HUES64 (cell line): ENCODE measurements around the gene SLC6A17.
A peak's percentile ranks its signal among the peaks of the same experiment; 100 is the strongest.

ENCODE experiments used
- H3K27ac ChIP-seq: 2 replicates; pipeline ENCODE4 v1.7.0; 2013; ENCODE audit warnings: low read depth, low read length, inconsistent platforms
- H3K27me3 ChIP-seq: 2 replicates; pipeline ENCODE4 v1.6.1; 2013; ENCODE audit warnings: mild to moderate bottlenecking, low read length; ENCODE audit not compliant: insufficient read depth
- H3K36me3 ChIP-seq: 2 replicates; pipeline ENCODE4 v1.6.1; 2013; ENCODE audit warnings: mild to moderate bottlenecking, low read length; ENCODE audit not compliant: insufficient read depth
- H3K4me1 ChIP-seq: 2 replicates; pipeline ENCODE4 v1.6.1; 2013; ENCODE audit warnings: mild to moderate bottlenecking, low read length, moderate library complexity; ENCODE audit not compliant: insufficient read depth
- H3K4me3 ChIP-seq: 2 replicates; pipeline ENCODE4 v1.5.1; 2013; ENCODE audit warnings: mild to moderate bottlenecking, low read length, moderate library complexity
- H3K9ac ChIP-seq: 2 replicates; pipeline ENCODE4 v1.6.1; 2013; ENCODE audit warnings: mild to moderate bottlenecking, low read depth, low read length
- H3K9me3 ChIP-seq: 2 replicates; pipeline ENCODE4 v1.6.1; 2013; ENCODE audit warnings: low read depth, low read length; ENCODE audit not compliant: insufficient read depth
- WGBS: fragments of 150-250, 120-280 bp; methylation state at CpG from one replicate; pipeline ENCODE4 v1.1.7; 2013; ENCODE audit warnings: missing lambda C conversion rate; 5-methylcytosine and 5-hydroxymethylcytosine counted together

The SLC6A17 gene

DNA sequence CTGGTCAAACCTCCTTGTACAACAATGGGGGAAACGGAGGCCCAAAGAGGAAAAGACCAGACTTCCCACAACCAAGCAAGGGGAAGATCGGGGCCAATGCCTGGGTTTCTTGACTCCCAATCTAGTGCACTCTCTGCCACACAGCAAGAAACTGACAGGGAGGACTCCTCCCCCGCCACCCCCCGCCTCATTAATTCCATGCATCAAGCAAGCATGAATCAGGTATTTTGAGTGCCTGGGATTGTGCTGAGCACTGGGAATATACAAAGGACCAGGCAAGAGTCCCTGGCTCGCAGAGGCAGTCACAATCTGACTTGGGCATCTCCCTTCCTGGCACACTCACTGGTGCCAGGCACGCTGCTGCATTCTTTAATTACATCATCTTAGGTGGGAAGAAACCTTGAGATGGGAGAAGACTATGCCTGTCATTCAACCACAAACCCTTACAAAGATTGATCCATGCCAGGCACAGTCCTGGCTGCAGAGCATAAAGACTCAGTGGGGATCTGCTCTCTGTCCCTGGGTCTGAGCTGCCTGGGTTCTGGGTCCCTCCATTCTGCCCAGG is 55.4 kb downstream of the SLC6A17 start:
- Histone ChIP-seq H3K9me3 (no peaks in the 10 kb centered on the region), H3K36me3 (no peaks in the 10 kb centered on the region), H3K4me3 (no peak overlapping the region), H3K4me1 (peaks cover 11% of the 10 kb centered on the region), H3K27ac (no peak overlapping the region), H3K9ac (no peak overlapping the region; the same call in 1 of the 2 replicates), H3K27me3 (peaks cover 16% of the 10 kb centered on the region)
- 92% methylated on average over 6 of the region's 6 CpGs for WGBS

DNA sequence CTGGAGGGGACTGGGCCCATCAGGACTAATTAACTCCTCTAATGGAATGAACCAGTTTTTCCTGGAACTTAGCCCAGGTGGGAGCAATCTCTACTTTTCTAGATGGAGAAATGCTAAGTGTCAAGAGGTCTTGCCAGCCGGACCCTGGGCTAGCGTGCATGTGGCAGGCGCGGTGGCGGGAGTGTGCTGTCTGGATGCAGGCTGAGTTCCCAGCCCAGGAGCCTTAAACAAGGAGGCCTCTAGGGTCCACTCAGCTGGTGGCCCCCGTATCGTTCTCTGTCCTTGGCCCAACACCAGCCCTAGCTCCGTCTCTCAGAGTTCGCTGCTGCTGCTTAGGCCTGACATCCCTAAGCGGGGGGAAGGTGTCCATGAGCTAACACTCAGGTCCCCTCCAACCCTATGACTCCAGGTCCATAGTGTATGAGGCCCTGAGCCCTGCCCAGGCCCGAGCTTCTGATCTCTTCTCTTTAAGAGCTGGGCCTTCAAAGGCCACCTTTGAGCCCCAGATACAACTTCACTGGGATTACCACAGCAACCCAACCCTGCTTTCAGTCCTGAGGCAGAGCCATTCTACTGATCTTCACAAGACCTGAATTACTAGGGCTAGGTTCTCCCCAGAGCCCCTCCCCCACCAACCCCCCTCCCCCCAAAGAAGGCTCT is 56.1 kb downstream of the SLC6A17 start:
- Histone ChIP-seq H3K4me3 (no peak overlapping the region), H3K9me3 (no peaks in the 10 kb centered on the region), H3K36me3 (no peaks in the 10 kb centered on the region), H3K27me3 (peaks cover 24% of the 10 kb centered on the region), H3K9ac (no peak overlapping the region), H3K27ac (no peak overlapping the region), H3K4me1 (0 out of 2 replicates have a peak, but pooled peaks cover 4% of the 10 kb centered on the region)
- WGBS, result 93% methylated on average over 11 of the region's 11 CpGs

DNA sequence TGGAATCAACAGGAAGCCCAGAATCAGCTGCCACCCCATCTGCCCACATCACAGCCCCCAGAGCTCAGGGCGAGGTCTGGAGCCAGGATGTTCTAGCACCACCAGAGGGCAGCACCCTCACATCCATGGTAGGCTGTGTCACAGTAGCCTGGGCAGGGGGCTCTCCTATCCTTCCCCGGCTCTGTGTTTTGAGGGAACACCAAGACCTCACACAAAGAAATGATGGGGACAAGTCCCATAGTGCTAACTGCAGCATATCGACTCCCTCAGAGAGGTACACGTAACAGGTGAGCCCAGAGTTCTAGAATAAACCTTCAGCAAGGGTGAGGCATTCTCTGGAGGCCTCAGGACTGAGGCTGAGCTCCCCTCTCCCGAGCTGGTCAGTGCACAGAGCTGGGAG is 57.5 kb downstream of the SLC6A17 start:
- no peaks in the 10 kb centered on the region for H3K9me3 ChIP-seq
- H3K27ac ChIP-seq, result no peak overlapping the region
- 31% methylated on average over 5 of the region's 5 CpGs for WGBS
- no peak overlapping the region for H3K4me3 ChIP-seq
- no peak overlapping the region for H3K9ac ChIP-seq
- peaks cover 38% of the 10 kb centered on the region for H3K27me3 ChIP-seq
- no peaks in the 10 kb centered on the region for H3K36me3 ChIP-seq
- peaks cover 10% of the 10 kb centered on the region for H3K4me1 ChIP-seq

DNA sequence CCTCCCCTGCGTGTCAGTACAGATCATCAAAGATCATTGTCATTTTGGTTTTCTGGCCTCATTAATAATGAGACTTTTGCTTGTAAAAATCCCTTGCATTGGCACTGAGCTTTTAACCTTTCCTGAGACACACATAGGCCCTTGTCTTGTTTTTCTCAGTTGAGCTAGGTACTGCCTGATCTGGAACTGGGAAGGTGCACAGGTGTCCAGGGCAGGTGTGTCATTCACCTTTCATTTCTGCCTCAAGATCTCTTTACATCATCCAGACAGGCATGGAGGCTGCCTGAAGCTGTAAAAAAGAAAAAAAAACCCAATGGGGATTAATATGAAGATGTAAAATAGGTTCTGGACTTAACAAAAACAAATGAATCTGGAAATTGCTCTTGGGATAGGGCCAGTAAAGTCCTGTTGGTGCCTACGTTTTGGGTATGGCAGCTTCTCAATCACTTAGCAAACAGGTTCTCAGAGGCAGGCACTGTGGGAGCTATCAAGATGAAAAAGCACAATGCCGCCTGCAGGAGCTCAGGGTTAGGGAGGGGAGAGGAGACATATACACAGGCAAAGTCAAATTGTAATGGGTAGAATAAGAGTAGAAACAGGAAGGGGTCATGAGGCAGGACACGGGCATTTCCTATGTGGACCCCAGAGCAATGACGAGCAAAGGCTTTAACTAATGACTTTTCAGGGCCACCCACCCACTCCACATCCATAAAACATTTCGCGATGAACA is 58.8 kb downstream of the SLC6A17 start:
- no peaks in the 10 kb centered on the region for H3K36me3 ChIP-seq
- H3K27me3 ChIP-seq, result peaks cover 43% of the 10 kb centered on the region
- H3K9ac ChIP-seq, result no peak overlapping the region
- WGBS, result 36% methylated on average over 7 of the region's 7 CpGs
- peak overlapping the region; percentile 59; the same call in 1 of the 2 replicates for H3K27ac ChIP-seq
- peaks cover 17% of the 10 kb centered on the region for H3K4me1 ChIP-seq
- H3K9me3 ChIP-seq, result no peaks in the 10 kb centered on the region
- H3K4me3 ChIP-seq, result peak overlapping the region; percentile 61

DNA sequence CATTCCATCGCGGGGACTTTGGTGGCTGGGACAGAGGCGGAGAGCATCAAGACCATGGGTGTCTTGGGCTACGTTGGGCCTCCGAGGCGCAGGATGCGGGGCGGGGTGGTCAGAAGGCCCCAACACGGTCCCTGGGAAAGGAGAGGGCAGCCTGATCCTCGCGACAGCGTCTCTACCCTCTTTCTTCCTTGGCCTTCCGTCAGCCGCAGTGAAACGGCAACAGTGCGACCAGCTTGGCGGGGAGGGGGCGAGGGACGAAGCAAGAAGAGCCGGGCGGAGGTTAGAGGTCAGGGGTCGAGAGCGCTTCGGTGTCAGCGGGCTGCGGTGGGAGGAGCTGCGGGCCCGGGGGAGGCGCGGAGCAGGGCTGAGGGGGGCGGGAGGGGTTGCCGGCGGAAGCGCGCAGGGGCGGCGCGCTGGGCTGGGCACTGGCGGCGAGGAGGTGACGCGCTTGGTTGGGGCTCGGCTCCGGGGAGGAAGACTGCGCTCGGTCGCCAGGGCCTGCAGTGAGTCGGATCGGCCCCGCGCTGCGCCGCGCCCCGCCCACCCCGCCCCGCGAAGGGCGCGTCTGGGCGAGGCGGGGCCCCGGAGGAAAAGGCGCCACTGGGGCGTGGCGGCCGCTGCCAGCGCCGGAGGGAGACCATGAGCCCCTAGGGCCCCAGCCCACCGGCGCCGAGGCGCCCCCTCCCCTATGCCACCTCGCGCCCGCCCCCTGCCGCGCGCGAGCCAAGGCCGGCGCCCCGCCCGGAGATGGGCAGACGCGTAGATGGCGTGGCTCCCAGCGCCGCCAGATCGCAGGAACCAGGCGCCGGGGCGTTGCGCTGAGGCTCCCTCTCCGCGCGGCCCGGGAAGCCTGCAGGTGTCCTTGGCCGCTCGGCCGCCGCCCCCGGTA is 59.7 kb downstream of the SLC6A17 start, which contains the start of gene KCNC4:
KCNC4 (plus strand) TSS at position 600 of the 889 bp plus-strand sequence. CDS start 1,186 bp downstream, outside the sequence.
- WGBS, result under 1% methylated on average over 103 of the region's 103 CpGs
- peak within 1 kb of the TSS; percentile 59; the same call in 1 of the 2 replicates for H3K27ac ChIP-seq

DNA sequence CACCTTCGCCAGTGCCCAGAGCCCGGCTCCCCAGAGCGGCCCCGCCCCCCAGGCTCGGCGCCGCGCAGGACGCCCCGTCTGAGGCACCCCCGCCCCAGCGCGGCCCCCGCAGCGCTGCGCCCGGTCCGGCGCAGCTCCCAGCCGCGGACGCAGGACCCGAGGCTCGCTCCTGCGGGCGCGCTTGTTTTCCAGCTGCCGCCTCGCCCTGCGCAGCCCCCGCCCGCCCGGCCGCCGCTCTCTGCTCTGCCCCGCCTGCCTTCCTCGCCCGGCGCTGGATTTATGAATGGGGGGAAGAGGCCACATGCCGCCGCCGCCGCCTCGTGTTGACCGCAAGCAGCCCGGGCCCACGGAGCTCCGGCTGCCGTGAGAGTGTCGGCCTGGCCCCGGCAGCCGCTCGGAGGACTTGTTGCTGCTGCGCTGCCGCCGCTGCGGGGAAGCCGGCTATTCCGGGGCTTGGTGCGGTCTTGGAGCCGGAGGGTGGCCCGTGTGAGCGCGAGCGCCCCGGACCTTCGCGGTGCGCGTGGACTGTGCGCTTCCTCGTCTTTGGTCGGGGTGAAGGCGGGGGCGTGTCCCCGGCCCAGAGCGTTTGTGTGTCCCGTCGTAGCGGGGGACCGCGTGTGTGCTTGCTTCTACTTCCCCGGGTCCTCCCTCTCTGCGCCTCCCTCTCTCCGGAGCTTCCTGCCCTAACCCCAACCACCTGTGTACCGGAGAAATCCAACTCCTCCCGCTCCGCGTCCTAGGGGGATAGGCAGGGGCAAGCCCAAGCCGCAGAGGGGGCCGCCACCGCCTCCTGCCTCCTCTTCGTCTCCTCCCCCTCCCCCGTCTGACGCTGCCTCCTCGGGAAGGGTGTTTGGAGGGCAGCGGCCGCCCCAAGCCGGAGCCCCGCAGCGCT is 60.6 kb downstream of the SLC6A17 start:
- peaks cover 43% of the 10 kb centered on the region for H3K27me3 ChIP-seq
- peaks cover 17% of the 10 kb centered on the region for H3K4me1 ChIP-seq
- under 1% methylated on average over 101 of the region's 101 CpGs for WGBS
- H3K36me3 ChIP-seq, result no peaks in the 10 kb centered on the region
- no peaks in the 10 kb centered on the region for H3K9me3 ChIP-seq
- H3K4me3 ChIP-seq, result peak overlapping the region; percentile 61
- H3K27ac ChIP-seq, result no peak overlapping the region; the same call in 1 of the 2 replicates
- H3K9ac ChIP-seq, result peak overlapping the region; percentile 23; the same call in 1 of the 2 replicates

More for the DNA sequence above, 59.7 kb downstream of the SLC6A17 start, which contains the start of gene KCNC4:
- no peaks in the 10 kb centered on the region for H3K36me3 ChIP-seq
- H3K4me1 ChIP-seq, result peaks cover 17% of the 10 kb centered on the region
- no peaks in the 10 kb centered on the region for H3K9me3 ChIP-seq
- H3K4me3 ChIP-seq, result peak within 1 kb of the TSS; percentile 61
- peak within 1 kb of the TSS; percentile 23; the same call in 1 of the 2 replicates for H3K9ac ChIP-seq
- H3K27me3 ChIP-seq, result peaks cover 43% of the 10 kb centered on the region

DNA sequence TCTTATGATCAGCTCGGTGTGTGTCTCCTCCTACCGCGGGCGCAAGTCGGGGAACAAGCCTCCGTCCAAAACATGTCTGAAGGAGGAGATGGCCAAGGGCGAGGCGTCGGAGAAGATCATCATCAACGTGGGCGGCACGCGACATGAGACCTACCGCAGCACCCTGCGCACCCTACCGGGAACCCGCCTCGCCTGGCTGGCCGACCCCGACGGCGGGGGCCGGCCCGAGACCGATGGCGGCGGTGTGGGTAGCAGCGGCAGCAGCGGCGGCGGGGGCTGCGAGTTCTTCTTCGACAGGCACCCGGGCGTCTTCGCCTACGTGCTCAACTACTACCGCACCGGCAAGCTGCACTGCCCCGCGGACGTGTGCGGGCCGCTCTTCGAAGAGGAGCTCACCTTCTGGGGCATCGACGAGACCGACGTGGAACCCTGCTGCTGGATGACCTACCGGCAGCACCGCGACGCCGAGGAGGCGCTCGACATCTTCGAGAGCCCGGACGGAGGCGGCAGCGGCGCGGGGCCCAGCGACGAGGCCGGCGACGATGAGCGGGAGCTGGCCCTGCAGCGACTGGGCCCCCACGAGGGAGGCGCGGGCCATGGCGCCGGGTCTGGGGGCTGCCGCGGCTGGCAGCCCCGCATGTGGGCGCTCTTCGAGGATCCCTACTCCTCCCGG is 61.3 kb downstream of the SLC6A17 start:
- Histone ChIP-seq H3K27ac (no peak overlapping the region), H3K4me3 (peak overlapping the region; percentile 61), H3K36me3 (no peaks in the 10 kb centered on the region), H3K9me3 (no peaks in the 10 kb centered on the region), H3K27me3 (peaks cover 43% of the 10 kb centered on the region), H3K4me1 (peaks cover 17% of the 10 kb centered on the region), H3K9ac (peak overlapping the region; percentile 17; the same call in 1 of the 2 replicates)
- 4% methylated on average over 81 of the region's 81 CpGs for whole genome bisulfite sequencing

DNA sequence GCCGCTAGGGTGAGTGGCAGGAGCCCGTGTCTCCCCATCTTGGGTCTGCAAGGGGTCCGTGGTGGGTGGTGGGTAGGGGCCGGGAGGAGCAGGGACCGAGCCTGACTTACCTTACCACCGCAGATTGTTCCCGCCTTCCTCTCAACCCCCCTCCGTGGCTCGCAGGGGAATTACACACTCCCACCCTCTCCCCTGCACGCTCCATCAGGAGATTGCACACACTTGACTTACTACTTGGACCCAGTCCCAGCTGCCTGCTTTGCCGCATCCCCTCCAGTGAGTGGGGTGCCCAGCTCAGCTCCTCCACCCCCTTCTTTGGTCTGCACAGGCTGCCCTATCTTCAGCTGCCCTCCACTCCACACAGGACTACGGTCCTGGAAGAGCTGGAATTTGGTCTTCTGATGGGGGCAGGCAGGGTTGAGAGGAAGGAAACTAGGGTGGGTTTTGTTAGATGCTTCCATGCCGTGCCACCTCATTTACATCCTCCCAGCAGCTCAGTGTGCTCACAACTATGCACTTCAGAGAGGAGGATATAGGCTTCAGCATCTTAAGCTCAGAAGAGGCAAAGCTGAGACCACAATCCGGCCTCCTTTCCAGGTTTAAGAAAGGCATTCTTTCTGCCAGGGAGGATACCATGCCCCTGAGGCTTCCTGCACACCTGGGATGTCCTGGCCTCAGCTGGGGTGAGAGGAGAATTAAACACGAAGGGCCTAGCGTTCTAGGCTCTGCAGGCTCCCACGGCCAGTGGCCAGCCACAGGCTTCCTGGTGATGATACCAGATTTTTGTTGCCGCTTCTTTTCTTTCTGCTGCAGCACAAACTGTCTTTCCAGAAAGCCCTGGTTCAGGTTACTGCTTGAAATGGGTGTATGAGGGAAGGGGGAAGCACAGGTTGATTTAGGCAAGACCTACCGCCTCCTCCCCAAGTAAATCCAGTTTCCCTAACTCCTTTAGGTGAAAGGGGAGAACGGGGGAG is 62.2 kb downstream of the SLC6A17 start:
- H3K36me3 ChIP-seq, result no peaks in the 10 kb centered on the region
- 31% methylated on average over 15 of the region's 20 CpGs for WGBS
- H3K4me1 ChIP-seq, result peaks cover 17% of the 10 kb centered on the region
- no peaks in the 10 kb centered on the region for H3K9me3 ChIP-seq
- 0 out of 2 replicates have a peak overlapping the region, but pooled peaks have one; percentile 17 for H3K9ac ChIP-seq
- H3K27me3 ChIP-seq, result peaks cover 43% of the 10 kb centered on the region
- no peak overlapping the region for H3K27ac ChIP-seq
- H3K4me3 ChIP-seq, result peak overlapping the region; percentile 61

DNA sequence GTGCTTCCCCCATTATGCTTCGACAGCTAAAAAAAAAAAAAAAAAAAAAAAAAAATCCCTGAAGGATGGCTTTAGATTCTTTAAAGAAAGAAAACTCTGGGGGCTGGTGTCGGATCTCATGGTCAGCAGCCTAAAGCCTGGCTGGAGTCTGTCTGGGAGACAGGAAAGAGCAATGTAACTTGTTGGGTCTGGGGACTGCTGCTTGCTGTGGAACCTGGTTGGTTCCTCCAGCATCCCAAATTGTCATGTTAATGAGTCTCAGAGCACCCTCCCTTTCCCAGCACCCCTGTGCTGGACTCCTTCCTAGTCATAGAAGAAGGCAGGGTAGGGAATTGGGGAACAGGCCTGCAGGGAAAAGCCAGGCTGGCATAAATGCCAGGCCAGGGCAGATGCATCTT is 62.8 kb downstream of the SLC6A17 start:
- WGBS, result 50% methylated on average over 1 of the region's 2 CpGs
- Histone ChIP-seq H3K9ac (no peak overlapping the region), H3K4me1 (peaks cover 17% of the 10 kb centered on the region), H3K9me3 (no peaks in the 10 kb centered on the region), H3K27me3 (peaks cover 43% of the 10 kb centered on the region), H3K27ac (no peak overlapping the region), H3K4me3 (peak overlapping the region; percentile 61; the same call in 1 of the 2 replicates), H3K36me3 (no peaks in the 10 kb centered on the region)
